ENCODE measurements around the gene CEP164.
"Not testable (repeated sequence)": the region's sequence is repeated elsewhere in the genome, so short reads cannot be mapped to it uniquely, and the experiment has no call there.

The CEP164 gene

GRCh38 chr11:117305145-117305544 lies 22.5 kb upstream of the CEP164 start:
- DNase-seq (ENCODE audit: low read depth): no peak

- no peak for DNase-seq (ENCODE audit: low read depth)
Observed at GRCh38 chr11:117309310-117309709, 18.3 kb upstream of the CEP164 start.

- DNase-seq (ENCODE audit: low read depth): no peak
Observed at GRCh38 chr11:117313091-117313490, 14.6 kb upstream of the CEP164 start.

GRCh38 chr11:117313828-117314768 lies 13.6 kb upstream of the CEP164 start:
- no peak for DNase-seq (ENCODE audit: low read depth)

- no peak for DNase-seq (ENCODE audit: low read depth)
Observed at GRCh38 chr11:117314840-117315239, 12.8 kb upstream of the CEP164 start.

- no peak for DNase-seq (ENCODE audit: low read depth)
Observed at GRCh38 chr11:117315285-117316196, 12.1 kb upstream of the CEP164 start.

GRCh38 chr11:117316197-117316961 lies 11.3 kb upstream of the CEP164 start, which contains the start of gene BACE1:
Gene BACE1 (minus strand): TSS chr11:117316256. CDS start chr11:117315795, 461 bp downstream.
- no peak for DNase-seq (ENCODE audit: low read depth)

GRCh38 chr11:117318738-117319137 lies 8.9 kb upstream of the CEP164 start:
- DNase-seq (ENCODE audit: low read depth): no peak

- DNase-seq (ENCODE audit: low read depth): no peak
Observed at GRCh38 chr11:117319214-117319840, 8.3 kb upstream of the CEP164 start.

GRCh38 chr11:117327255-117327566 lies 443 bp upstream of the CEP164 start:
- DNase-seq (ENCODE audit: low read depth): not testable (repeated sequence)

GRCh38 chr11:117328375-117329010 lies 839 bp downstream of the CEP164 start:
- DNase-seq (ENCODE audit: low read depth): no peak

- DNase-seq (ENCODE audit: low read depth): no peak
Observed at GRCh38 chr11:117332843-117333242, 5.2 kb downstream of the CEP164 start.

GRCh38 chr11:117333917-117334316 lies 6.3 kb downstream of the CEP164 start:
- DNase-seq (ENCODE audit: low read depth): no peak

GRCh38 chr11:117334896-117335295 lies 7.2 kb downstream of the CEP164 start:
- DNase-seq (ENCODE audit: low read depth): no peak

- DNase-seq (ENCODE audit: low read depth): no peak
Observed at GRCh38 chr11:117335399-117335798, 7.7 kb downstream of the CEP164 start.

GRCh38 chr11:117337076-117337475 lies 9.4 kb downstream of the CEP164 start:
- DNase-seq (ENCODE audit: low read depth): no peak

GRCh38 chr11:117345039-117345438 lies 17.4 kb downstream of the CEP164 start:
- no peak for DNase-seq (ENCODE audit: low read depth)

GRCh38 chr11:117354550-117354949 lies 26.9 kb downstream of the CEP164 start:
- no peak for DNase-seq (ENCODE audit: low read depth)

GRCh38 chr11:117356126-117356890 lies 28.7 kb downstream of the CEP164 start:
- DNase-seq (ENCODE audit: low read depth): no peak

- DNase-seq (ENCODE audit: low read depth): no peak
Observed at GRCh38 chr11:117361432-117361831, 33.8 kb downstream of the CEP164 start.
